GM19035 (cell line): Measurements from ENCODE around the gene SCAMP2.

Source experiments
- ATAC-seq: cut with Tn5 transposase; IDR thresholded peaks from one replicate; pipeline ENCODE4 v1.9.1; 2021; ENCODE audit not compliant: unreplicated experiment

Gene SCAMP2

DNA sequence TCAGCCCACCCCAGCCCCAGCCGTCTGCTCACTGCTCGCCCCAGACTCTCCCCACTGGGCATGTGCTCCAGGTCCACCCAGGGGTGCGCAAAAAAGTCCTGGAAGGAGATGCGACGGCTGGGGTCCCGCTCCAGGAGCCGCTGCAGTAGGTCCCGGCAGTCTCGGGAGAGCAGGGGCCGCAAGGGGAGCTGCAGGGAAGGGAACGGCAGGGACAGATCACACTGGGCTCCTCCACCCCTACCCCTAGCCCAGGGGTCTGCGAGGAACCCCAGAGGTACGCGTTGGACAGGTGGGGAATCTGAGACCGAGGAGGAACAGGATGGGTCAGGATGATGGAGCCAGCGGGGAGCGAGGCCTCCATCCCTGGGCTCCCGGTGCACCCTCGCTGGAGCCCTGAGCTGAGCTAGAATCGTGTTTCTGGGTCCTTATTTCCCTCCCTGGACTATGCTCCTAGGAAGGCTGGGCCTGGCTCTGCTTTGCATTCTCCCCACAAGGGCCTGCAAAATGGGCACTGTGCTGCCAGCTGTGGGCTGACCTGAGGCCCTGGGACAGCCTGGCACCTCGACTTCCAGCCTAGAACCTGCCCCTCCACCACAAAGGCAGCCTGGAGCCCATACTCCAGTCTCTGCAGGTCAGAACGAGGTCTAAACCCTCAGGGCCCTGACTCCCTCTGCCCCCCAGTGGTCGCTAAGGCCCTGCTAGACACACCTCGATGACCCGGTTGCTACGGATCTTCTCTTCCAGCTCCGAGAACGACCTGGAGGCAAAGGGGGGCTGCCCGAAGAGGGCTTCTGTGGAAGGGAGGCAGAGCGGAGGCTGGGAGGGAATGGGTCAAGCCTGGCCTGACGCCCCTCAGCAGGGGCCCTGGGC, 33.4 kb downstream of the SCAMP2 start:
- ATAC-seq = no peak

DNA sequence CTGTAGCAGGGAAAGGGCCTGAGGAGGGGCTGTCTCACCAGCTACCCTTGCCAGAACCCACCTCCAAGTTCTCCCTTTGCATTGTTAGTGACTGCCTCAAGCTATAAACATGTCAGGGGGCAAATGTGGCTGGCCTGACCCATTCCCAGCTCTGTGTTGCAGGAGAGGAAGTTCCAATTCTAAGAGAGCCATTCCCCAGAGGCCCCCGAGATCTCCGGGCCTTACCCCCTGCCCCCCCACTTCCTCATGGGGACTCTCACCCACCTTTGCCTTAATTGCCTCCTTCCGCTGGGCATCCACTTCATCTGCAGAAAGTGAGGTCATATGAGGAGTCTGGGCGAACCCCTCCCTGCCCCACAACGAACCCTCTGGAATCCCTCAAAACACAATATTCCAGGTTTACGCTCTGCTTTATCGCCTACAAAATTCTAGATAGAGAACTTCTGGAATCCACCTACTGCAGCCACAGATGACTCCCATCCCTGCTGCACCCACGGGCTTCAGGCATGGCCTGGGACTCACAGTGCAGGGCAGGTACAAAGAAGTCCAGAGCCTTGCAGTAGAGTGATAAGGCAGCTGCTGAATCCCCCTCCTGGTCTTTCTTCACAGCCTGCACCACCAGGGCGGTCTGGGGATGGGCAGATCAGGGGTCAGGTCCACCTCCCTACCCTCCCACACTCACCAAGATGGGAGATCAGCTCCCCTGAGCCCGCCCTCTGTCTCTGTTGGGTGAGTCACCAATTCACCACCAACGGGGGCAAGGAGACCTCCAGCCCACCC, 34.2 kb downstream of the SCAMP2 start:
- ATAC-seq = no peak

DNA sequence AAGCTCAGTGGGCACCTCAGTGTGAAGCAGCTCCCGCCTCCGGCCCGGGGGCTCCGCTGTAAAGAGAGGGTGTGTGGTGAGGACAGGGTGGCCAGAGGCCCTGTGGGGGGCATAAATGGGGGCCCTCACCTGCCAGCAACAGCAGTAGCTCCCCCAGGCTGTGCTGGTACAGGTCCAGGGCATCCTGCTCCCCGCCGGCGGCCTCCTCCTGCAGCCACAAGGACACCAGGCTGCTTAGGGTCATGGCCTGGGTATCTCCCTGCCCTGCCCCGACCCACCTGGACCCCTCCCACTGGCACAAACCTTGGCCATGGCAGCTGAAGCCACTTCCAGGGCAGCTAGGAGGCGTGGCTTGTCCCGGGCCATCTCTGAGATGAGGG, 35.0 kb downstream of the SCAMP2 start:
- ATAC-seq = no peak

DNA sequence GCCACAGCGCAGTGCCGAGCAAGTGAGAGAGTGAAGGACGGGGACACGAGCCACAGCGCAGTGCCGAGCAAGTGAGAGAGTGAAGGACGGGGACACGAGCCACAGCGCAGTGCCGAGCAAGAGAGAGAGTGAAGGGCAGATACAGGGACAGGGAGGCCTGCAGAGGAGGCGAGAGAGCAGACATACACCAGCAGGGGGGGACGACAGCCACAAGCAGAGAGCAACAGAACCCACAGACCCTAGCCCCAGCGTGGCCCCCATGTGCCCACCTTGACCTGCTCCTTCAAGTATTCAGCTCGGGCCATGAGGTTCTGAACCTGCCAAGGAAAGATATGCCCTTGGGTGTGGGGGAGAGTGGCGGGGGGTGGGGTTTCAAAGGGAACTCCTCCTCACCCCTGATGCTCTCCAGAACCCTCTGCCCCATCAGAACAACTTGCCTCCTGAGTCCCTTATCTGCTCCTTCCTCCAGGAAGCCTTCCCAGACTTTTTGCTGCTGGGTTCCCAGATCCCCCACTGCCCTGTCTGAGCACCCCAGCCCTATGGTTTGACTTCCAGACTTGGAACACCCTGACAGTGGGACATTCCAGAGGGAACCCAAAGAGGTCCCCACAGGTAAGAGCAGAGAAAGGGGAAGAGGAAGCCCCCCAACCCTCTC, 35.6 kb downstream of the SCAMP2 start:
- no peak for ATAC-seq

DNA sequence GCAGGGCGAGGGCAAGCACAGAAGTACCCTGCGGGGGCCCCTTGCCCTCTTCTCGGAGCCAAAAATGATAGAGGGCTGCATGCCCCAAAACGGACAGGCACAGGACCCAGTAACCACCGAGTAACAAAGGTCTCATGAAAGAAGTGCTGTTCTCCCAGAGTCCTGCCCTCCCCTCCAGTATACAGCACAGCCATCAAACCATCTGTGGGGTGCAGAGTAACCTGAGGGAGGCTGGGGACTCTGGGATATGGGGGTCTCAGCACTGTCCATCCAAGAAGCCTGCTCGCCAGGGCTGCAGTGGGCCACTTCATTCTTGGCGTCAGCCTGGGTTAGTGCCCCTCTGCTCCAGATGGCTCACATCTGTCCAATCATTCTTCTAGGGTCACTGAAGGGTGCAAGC, 36.3 kb downstream of the SCAMP2 start:
- ATAC-seq = no peak

DNA sequence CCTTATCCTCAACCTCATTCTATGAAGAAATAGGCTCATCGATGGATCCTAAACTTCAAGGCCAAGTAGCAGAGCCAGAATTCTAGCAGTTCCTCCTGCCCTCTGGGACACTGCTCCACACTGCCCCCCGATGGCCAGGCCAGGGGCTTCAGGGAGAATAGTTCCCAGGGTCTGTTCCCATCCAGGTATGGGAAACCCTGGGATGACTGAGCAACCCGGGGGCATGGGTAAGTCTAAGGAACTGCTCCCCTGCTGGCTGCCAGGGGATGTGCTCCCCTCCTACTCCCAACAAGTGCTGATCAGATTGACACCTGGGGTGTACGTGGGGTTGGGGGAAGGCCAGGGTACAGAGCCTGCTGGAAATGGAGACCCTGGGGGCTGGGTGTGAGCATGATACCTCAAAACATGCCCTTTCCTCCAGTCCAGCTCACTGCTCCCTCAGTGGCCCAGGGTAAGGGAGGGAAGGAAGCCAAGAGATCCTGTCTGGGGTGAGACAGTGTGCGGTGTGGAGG, 37.8 kb downstream of the SCAMP2 start:
- no peak for ATAC-seq

DNA sequence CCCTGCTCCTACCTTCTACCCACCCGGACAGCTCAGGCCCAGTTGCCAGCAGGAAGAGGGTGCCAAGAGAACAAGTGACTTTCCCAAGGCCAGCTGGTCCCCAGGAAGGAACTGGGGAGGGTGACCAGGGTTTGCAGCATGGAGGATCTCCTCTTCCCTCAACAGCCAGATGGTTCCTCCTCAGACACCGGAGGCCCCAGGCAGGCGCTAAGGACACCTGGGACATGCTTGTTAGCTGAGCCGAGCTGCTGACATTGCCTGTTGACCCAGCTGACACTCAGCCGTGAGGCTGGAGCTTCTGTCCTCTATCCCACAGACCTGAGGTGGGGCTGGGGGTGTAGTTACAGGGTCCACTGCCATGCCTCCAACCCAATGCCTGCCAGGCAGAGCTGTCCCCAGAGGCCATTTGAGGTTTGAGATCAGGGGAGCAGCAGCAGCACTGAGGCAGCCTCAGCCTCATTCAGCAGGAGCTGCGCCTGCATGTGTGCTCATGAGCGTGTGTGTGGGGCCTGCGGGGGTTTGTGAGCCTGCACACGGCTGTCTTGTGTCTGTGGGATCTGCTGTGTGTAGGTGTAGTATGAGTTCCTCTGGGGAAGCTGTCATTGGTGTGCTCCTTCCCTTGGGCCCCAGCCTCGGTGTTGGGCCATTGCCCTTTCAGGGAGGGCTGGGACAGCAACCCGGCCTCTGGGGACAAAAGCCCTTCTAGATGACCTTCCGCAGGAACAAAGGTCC, 39.6 kb downstream of the SCAMP2 start:
- ATAC-seq = no peak

DNA sequence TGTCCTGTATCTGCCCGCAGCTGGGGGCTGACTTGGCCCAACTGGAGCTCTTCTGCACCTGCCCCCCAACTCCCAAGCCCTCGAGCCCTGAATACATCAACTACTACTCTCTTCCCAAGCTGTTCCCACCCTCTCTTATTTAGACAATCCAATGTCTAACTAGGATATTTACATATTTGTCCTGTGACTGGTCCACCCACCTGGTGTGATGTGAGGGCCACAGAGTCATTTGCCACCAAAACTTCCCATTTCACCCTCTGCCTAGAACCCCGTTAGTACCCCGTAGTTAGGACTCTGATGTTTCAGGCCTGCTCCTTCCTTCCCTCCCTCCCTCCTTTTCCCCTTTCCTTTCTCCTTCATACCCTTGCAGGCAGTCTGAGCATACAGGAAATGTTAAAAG, 40.3 kb downstream of the SCAMP2 start:
- ATAC-seq = no peak

DNA sequence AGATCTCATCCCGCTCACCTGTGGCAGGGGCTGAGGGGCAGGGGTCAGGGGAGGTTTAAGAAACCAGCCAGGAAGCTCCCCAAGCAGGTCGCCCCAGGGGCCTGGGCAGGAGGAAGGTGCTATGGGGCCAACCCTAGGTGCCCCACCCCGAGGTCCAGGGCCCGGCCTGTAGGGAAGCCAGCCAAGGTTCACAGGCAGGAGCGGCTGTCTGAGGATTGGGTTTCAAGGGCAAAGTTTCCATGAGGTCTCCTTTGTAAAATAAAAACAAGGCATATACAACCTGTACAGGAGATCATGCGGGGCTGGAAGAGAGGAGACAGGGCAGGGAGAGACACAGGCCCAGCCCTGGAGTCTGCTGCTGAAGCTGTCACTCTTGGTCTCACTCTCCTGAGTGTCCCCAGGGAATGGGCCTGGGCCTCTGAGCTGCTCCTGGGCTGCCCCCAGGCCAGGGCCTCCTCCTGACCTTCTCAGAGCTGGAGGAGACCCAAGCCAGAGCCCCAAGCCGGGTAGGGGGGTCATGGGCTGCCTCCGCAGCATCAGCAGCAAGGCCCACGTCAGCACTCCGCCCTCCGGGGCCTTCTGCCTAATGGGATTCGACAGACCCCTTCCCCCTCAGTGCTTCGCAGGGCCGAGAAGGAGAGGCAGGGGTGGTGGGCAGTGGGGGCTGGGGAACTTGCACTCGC, 41.2 kb downstream of the SCAMP2 start:
- ATAC-seq = no peak

DNA sequence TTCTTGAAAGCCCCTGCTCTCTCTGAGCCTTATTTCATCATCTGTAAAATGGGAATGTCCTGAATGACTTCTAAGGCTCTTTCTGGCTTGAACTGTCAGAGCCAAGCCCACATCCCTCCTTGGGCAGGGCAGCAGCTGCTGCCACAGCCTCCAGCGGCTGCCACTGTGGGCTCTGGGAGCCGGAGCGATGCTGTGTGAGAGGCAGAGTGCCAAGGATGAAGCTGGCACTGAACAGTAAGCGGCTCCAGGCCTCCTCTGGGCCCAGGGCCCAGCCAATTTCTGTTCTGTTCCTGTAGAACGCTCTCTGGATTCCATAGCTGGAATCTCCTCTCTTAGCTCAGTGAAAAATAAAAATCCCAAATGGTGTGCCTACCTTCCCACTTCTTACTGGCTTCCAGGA, 42.3 kb downstream of the SCAMP2 start:
- no peak for ATAC-seq

DNA sequence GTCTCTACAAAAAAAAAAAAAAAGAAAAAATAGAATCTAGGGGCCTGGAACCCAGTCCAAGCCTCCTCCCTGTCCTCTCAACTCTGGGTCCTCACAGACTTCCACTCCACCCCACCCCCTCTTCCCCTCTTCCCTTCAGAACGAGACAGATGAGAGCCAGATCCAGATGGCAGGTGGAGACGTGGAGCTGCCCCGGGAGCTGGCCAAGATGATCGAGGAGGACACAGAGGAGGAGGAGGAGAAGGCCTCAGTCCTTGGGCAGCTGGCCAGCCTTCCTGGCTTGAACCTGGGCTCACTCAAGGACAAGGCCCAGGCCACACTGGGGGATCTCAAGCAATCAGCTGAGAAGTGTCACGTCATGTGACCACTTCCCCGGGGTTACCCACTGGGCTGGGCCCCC, 43.2 kb downstream of the SCAMP2 start:
- no peak for ATAC-seq

DNA sequence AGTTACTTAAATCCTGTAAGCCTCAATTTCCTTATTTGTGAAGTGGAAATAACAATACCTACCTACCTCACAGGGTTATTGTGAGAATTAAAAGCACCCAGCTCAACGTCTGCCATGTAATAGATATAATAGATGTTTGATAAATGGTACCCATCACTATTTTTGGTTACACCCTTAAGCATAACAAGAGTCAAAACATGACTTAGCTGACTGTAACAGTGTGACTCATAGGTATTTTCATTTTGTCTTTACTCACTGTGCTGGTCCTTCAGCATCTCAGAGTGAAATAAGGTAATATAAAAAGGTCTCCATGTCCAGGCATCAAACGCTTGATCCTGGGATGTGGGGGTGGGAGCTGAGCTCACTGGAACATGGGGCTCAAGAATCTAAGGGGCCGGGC, 43.7 kb downstream of the SCAMP2 start:
- no peak for ATAC-seq

DNA sequence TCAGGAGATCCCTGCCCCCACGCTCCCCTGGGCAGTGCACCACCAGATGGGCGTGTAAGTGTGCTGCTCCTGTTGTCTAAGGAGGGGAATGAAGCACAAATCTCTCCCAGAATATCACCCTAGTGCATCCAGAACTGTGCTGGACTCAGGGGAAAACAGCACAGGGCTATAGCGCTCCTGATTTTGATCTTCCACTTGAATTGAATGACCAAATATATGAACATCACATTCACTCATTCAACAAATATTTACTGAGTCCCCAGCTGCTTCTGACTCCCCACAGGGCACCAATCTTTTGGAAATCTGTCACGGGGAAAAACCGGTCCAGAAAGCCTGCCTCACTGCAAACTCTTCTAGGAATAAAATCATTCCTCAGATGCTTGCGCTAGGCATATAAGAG, 44.3 kb downstream of the SCAMP2 start:
- no peak for ATAC-seq

DNA sequence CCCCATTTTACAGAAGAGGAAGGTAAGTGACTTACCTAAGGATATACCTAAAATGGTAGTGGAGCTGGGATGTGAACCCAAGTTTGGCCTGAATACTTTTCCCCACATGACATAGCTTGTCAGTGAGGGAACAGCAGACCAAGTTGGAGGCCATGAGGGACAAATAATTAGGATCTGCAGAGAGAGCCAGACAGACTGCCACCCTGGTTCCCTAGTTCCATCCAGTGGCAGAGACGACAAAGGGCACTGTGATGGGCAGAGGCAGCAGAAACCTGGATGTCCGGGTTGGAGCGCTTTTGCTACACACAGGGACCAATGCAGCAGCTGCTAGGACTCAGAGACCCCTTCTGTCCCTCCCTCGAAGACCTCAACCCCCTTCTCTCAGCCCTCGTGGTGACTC, 45.6 kb downstream of the SCAMP2 start:
- no peak for ATAC-seq

DNA sequence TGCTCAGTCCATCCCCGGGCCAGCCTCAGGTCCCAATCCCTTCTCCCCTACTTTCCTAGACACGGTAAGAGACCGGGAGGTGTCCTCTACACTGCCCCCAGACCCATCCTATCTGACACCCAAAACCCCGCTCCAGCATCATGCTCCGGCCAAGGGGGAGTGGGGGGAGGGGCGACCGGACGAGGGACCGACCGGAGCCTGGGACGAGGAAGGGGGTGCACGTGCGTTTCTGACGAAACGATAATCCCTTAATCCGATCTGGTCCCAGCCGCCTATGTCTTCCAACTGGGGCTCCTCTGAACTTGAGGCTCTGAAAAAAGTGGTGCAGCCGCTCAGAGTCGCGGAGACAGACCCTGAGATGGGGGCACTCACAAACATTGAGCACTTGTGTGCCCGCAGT, 46.2 kb downstream of the SCAMP2 start:
- no peak for ATAC-seq

DNA sequence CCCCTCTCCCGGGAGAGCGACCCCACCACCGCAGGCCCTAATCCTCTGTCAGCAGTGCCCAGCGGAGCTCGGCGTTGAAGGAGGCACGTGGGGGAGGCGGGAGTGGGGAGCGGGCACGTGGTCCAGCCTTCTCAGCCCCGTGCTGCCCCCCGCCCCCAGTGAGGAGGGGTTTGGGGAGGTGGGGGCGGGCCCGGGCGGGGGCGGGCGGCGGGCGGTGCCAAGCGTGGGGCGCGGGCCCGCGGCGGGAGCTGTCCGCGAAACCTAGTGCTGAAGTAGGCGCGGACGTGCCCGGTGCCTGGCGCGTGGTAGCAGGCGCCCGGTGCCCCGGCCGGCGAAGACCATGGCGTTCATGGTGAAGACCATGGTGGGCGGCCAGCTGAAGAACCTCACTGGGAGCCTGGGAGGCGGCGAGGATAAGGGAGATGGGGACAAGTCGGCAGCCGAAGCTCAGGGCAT, 46.8 kb downstream of the SCAMP2 start, which contains the start of gene CPLX3:
Gene CPLX3 (plus strand): TSS at position 264 of the 456 bp plus-strand sequence. CDS start 77 bp downstream, at position 341.
- no peak for ATAC-seq

DNA sequence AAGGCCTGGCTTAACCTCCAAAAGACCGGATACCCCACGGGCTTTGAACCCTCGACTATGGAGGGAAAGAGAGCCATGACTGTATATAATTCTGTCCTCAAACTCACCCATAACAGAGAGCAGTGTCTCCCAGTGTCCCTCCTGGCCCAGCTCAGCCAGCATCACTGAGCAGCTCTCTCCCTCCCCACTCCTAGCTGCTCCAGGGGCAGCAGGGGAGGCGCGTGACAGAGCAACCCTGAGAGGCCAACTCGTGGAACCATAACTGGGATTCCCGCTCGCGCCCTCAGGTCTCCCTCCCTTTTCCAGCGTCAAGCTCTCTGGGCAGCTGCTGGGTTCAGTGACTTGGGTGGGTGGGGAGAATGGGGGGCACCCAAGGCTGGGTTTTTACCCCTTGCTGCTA, 47.3 kb downstream of the SCAMP2 start:
- no peak for ATAC-seq

DNA sequence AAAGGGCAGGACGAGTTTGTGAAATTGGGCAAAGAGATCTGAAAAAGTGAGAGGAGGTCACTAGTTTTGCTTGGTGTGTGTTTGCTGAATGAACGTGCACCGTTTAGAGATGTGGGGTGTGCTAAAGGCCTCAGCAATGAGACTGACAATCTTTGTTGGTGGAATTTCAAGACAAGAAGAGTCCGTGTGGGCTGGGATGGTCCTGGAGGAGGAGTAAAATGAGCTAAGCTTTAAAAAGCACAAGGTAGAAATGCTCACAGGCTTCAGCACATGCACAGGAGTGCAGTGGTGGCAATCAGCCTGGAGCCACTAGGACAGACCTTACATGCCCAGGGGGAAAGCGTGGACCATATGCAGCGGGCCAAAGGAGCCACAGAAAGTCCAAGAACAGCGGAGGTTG, 48.2 kb downstream of the SCAMP2 start:
- ATAC-seq = no peak

DNA sequence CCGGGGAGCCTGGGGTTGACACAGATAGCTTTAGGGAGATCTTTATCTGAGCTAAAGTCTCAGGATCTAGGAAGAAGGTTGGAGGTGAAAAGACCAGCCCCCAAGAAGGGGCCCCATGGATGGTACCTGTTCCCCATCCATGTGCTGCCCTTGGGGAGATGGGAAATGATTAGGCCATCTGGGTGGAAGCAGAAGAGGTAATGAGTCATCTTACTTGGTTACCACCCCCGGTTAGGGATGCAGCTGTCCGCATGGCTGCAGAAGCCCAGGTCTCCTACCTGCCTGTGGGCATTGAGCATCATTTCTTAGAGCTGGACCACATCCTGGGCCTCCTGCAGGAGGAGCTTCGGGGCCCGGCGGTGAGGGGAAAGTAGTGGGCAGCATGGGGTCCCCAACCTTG, 49.8 kb downstream of the SCAMP2 start:
- ATAC-seq = no peak

DNA sequence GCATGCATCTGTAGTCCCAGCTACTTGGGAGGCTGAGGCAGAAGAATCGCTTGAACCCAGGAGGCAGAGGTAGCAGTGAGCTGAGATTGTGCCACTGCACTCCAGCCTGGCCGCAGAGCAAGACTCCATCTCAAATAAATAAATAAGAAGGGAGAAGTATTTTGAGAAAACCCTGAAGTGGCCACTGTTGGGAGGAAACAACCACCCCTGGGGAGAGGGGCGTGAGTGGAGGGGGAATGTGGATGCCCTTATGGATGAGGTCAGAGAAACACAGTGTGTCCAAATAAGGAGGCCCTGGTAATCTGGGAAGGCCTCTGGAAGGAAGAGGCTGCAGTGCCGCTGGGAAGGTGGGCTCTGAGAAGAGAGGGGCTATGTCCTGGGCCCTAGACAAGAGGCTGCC, 50.9 kb downstream of the SCAMP2 start:
- no peak for ATAC-seq
